Activated CD4-positive, CD25-positive, alpha-beta regulatory T cell treated with anti-CD3 and anti-CD28 coated beads, Interleukin-2, amount 50 U/mL, for 72 hours (primary cell): ENCODE results near the gene CDC42EP5.
"Not testable (repeated sequence)": the region's sequence is repeated elsewhere in the genome, so short reads cannot be mapped to it uniquely, and the experiment has no call there.

Experiments used
- DNase-seq: peaks from one replicate; pipeline ENCODE4 v3.0.0; 2021

CDC42EP5 gene, protein sequence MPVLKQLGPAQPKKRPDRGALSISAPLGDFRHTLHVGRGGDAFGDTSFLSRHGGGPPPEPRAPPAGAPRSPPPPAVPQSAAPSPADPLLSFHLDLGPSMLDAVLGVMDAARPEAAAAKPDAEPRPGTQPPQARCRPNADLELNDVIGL

DNA sequence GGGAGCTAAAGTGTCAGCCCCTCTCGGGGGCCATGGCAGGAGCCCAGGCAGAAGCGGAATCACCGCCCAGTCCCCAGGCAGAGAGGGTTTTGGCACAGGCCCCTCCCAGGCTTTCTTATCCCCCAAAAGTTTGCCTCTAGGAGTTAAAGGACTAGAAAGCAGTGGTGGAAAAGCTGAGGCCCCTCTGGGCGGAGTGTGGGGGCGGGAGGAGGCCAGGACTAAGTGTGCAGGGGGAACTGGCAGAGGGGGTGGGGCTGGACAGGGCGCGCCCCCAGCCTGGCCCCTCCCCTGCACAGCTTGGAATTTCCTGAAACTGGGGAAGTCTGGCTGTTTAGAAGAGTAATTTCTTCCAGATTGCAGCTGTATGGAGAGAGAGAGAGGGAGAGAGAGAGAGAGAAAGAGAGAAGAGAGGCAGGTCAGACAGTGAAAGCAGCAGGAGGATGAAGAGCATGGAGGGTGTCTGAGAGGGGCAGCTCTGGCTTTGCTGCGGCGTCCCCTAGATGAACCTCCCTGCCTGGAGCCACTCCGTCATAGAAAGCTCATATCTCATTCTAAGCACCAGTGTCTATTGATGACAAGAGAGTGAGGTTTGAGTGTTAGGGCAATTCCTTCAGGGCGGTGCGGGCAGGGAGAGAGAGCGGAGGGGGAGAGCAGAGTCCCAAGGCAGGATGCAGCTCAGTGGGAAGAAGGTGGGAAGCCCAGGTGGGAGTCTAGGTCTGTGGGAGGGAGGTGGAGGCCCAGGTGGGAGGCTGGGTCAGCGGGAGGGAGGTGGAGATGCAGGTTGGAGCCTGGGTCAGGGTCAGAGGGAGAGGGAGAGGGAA lies at the start of gene CDC42EP5:
TSS of gene CDC42EP5 (minus strand) at position 226 of the 821 bp plus-strand sequence. CDS start 7,749 bp downstream, outside the sequence.
- DNase-seq: no peak

- no peak for DNase-seq
Observed at GRCh38 chr19:54521860-54522513, 48.9 kb upstream of the CDC42EP5 start.

DNA sequence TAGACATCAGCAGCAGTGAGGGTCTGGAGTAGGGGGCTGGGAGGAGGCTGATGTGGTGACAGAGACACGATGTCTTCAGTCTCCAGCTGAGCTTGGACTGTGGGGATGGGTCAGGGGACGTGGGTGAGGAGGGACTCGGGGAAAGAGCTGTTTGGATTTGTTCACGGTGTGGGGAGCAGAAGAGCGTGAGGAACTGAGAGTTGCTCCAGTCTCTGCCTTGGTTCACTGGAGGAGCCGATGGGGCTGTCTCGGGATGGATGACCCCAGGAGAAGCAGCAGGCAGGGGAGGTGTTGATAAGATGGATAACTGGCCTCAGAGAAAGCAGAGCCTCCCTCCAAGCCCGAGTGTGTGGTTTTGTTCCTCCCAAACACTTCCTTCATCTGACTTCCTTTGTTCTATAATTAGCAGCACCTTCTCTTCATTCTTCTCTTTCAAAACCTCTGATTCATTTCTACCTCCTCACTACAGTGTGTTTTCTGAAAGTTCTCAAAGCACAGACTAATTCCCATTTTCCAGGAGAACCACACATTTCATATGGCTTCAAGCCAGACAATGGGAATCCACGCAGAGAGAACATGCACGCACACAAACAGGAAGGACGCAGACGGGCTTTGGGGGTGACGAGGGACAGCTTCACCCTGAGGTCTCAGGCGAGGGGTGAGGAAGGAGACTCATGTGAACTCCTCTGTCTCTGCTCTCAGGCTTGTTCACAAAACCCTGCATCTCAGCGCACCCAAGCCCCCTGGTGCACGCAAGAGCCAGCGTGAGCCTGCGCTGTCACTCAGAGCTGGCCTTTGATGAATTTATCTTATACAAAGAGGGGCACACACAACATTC lies 48.1 kb upstream of the CDC42EP5 start:
- DNase-seq: no peak

DNA sequence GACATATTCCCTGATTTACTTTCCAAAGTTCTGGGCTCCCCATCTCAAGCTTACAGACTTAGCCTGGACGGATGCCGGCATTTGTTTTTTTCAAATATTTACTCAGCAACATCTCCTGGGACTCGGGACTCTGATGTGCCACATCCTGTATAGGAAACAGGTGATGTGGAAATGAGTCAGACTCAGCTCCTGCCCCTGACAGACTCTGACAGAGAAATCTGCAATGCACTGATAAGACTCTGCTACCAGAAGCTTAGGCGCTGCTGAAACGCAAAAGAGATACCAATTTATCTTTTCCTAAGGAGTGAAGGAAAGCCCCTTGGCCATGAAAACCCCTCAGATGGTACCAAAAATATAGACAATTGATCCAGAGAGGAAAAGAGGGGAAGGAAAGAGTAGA lies 45.7 kb upstream of the CDC42EP5 start:
- DNase-seq: no peak

GRCh38 chr19:54517483-54517882 lies 44.4 kb upstream of the CDC42EP5 start:
- DNase-seq: peak; percentile 63

DNA sequence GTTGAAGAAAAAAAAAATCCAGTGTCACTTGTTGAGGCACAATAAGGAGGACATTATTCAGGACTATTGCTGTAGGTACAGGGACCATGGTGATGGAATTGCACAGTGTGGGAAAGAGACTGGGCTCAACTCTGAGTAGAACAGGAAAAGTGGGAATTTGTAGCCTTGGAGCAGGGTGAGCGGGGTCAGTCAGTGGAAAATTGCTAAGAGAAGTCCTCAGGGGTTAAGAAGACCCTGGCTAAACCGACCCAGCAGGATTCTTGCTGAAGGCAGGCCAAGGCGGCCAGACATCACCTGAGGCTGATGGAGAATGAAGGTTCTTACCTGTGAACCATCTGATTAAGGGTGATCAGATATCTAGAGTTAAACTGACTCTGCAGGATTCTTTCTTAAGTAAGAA lies 42.1 kb upstream of the CDC42EP5 start:
- no peak for DNase-seq

GRCh38 chr19:54509200-54509940 lies 36.3 kb upstream of the CDC42EP5 start:
- DNase-seq: not testable (repeated sequence)

- not testable (repeated sequence) for DNase-seq
Observed at GRCh38 chr19:54508487-54508886, 35.4 kb upstream of the CDC42EP5 start.

- no peak for DNase-seq
Observed at GRCh38 chr19:54507824-54508223, 34.7 kb upstream of the CDC42EP5 start.

- DNase-seq: not testable (repeated sequence)
Observed at GRCh38 chr19:54507038-54507717, 34.1 kb upstream of the CDC42EP5 start.

DNA sequence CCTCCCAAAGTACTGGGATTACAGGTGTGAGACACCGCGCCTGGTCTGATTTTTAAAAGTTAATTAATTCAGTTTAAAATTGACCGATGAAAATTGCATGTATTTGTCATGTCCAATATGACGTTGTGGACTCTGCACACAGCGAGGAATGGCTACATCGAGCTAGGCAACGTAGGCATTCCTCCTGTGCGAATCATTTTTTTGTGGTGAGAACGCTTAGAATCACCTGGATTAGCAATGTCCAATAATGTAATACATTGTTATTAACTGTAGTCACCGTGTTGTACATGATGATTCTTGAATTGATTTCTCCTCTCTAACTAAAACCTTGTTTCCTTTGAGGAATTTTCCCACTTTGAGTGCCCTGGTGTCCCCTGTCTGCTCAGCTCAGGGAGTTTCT lies 33.0 kb upstream of the CDC42EP5 start:
- DNase-seq: no peak

DNA sequence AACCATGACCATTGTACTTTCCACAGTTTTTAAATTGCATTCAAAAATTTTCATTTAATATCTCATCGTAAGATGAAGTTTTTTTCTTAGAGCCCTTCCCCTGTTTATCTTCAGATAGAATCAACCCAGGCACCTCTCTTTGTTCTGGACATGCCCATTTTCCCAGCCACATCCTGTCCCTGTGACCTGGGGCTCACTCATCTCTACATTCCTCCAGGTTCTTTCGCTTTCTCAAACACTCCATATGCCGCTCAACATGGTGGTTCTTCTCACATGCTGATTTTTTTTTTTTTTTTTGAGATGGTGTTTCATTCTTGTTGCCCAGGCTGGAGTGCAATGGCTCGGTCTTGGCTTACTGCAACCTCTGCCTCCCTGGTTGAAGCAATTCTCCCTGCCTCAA lies 32.4 kb upstream of the CDC42EP5 start:
- DNase-seq: not testable (repeated sequence)

- DNase-seq: no peak
Observed at GRCh38 chr19:54502518-54503048, 29.5 kb upstream of the CDC42EP5 start, which contains the start of gene LAIR2. TSS of gene LAIR2 (plus strand) at chr19:54502831. CDS start at chr19:54502919, 88 bp downstream.

DNA sequence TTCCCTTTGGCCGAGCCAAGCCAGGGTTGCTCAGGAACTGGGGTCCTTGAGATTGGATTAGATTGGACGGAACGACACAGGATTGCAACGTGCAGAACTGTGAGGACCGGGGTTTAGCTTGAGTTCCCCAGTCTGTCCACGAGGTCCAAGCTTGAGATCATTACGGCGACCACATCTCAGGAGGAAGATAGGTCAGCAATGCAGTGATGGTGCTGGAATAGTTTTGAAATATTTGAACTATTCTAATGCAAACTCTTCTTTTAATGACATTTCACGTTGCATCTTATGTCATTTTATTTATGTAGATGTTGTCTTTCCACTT lies 25.3 kb upstream of the CDC42EP5 start:
- DNase-seq: not testable (repeated sequence)

GRCh38 chr19:54497747-54498450 lies 24.8 kb upstream of the CDC42EP5 start:
- not testable (repeated sequence) for DNase-seq

DNA sequence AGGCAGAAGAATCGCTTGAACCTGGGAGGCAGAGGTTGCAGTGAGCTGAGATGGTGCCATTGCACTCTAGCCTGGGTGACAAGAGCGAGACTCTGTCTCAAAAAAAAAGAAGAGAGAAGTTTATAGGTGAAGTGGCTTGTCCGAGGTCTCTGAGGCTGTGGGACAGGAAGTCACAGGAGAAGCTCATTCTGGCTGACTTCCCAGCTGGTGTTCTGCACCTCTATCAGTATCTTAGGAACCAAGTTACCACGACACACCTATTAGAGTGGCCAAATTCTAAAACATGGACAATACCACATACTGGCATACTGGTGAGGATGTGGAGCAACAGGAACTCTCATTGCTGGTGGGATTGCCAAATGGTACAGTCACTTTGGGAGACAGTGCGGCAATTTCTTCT lies 22.2 kb upstream of the CDC42EP5 start:
- DNase-seq: not testable (repeated sequence)

DNA sequence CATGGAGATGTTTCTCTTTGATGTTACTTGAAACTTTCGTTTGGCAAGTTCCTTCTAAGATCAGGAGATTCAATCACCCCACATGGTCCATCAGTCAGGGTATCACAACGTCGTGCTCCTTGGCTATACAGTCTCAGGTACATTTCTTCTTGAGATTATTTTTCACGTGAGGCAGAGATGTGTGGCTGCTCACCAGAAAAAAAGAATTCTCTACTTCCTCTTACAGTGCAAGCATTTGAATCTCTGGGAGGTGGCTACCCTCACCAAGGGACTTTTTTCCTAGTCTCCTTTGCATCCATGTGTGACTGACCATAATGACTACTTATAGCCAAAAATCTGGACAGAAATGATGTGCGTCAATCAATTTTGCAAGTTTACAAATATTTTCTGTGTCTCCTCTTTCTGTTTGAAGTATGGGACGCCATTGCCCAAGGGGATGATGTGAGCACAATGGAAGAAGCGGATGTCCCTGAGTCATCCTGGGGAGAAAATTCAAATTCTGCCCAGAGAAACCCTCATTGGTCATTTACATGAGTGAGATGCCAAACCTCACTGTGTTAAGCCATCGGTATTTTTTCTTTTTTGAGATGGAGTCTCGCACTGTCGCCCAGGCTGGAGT lies 21.0 kb upstream of the CDC42EP5 start:
- no peak for DNase-seq

DNA sequence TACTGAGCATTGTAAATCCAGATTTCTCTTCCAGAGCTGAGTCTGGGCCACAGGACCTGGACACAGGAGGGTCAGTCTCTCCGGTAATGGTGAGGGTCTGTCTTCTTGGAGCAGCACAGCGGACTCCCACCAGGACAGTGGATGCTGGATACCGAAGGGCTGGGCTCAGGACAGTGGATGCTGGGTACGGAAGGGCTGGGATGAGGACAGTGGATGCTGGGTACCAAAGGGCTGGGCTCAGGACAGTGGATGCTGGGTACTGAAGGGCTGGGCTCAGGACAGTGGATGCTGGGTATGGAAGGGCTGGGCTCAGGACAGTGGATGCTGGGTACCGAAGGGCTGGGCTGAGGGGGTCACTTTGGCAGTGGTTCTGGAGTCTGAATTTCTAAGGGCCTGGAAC lies 20.0 kb upstream of the CDC42EP5 start:
- DNase-seq: not testable (repeated sequence)

- DNase-seq: no peak
Observed at GRCh38 chr19:54492568-54492967, 19.5 kb upstream of the CDC42EP5 start.

- no peak for DNase-seq
Observed at GRCh38 chr19:54489766-54490165, 16.7 kb upstream of the CDC42EP5 start.
